ENCODE results near the gene TP53AIP1.

The TP53AIP1 gene

GRCh38 chr11:128891913-128892398 lies 50.7 kb downstream of the TP53AIP1 start:
- TF ChIP-seq, protein P1, sequence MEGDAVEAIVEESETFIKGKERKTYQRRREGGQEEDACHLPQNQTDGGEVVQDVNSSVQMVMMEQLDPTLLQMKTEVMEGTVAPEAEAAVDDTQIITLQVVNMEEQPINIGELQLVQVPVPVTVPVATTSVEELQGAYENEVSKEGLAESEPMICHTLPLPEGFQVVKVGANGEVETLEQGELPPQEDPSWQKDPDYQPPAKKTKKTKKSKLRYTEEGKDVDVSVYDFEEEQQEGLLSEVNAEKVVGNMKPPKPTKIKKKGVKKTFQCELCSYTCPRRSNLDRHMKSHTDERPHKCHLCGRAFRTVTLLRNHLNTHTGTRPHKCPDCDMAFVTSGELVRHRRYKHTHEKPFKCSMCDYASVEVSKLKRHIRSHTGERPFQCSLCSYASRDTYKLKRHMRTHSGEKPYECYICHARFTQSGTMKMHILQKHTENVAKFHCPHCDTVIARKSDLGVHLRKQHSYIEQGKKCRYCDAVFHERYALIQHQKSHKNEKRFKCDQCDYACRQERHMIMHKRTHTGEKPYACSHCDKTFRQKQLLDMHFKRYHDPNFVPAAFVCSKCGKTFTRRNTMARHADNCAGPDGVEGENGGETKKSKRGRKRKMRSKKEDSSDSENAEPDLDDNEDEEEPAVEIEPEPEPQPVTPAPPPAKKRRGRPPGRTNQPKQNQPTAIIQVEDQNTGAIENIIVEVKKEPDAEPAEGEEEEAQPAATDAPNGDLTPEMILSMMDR (IDR thresholded peaks at IDR 0.05): no peak
- Histone ChIP-seq H3K27ac (no peak overlapping the region), H3K4me3 (peak overlapping the region; percentile 79)
- no peak for DNase-seq (ENCODE audit: low spot score)

- TF ChIP-seq, protein P1 (IDR thresholded peaks at IDR 0.05): no peak
- H3K27ac ChIP-seq: peak within 1 kb of the TSS in 1 of 2 donors; percentile 31
- H3K4me3 ChIP-seq: peak within 1 kb of the TSS; percentile 79
- no peak for DNase-seq (ENCODE audit: low spot score)
Measured at GRCh38 chr11:128890543-128891368, 51.9 kb downstream of the TP53AIP1 start, which contains the start of gene KCNJ5. TSS of gene KCNJ5 (plus strand) at chr11:128891356. CDS start at chr11:128911274, 19,918 bp downstream.

GRCh38 chr11:128890216-128890542 lies 52.5 kb downstream of the TP53AIP1 start:
- DNase-seq (ENCODE audit: low spot score): no peak
- Histone ChIP-seq H3K27ac (no peak overlapping the region), H3K4me3 (peak overlapping the region; percentile 79)
- TF ChIP-seq, protein P1 (IDR thresholded peaks at IDR 0.05): no peak

DNA sequence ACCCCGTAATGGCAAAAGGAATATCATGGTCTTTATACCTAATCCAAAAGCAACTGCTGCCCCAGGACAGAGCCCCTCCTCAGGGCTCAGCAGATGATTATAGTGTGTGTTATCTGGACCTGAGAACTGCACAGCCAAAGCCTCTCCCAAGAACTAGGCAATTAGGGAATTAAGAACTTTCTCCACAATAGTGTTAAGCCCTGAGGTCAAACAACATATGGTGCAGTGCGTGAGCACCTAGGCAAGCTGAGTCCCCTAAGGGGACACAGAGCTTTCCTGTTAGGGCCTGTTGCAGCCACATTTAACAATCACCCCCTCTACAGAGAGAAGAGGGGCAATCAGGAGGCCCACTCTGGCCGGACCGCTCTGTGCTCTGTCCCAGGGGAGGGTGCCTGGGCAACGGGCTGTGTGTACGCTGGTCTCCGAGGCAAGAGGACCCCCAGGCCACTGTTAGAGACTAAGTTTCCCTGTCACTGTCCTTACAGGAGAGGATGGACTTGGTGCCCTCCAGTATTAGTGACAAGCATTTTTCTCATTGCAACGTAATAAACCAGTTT lies 52.9 kb downstream of the TP53AIP1 start:
- TF ChIP-seq, protein P1 (IDR thresholded peaks at IDR 0.05): no peak
- no peak overlapping the region for H3K27ac ChIP-seq
- no peak overlapping the region for H3K4me3 ChIP-seq
- DNase-seq (ENCODE audit: low spot score): no peak

GRCh38 chr11:128888034-128888985 lies 54.4 kb downstream of the TP53AIP1 start:
- TF ChIP-seq, protein P1 (IDR thresholded peaks at IDR 0.05): no peak
- DNase-seq (ENCODE audit: low spot score): no peak
- no peak overlapping the region for H3K27ac ChIP-seq
- H3K4me3 ChIP-seq: no peak overlapping the region

- no peak overlapping the region for H3K27ac ChIP-seq
- TF ChIP-seq, protein P1 (IDR thresholded peaks at IDR 0.05): no peak
- H3K4me3 ChIP-seq: no peak overlapping the region
- no peak for DNase-seq (ENCODE audit: low spot score)
Measured at GRCh38 chr11:128886406-128887124, 56.1 kb downstream of the TP53AIP1 start.
